HL-60/S4 treated with retinoic acid at 250 ng/mL for 4 days and 3 days (cell line): ENCODE data around the gene SYNGR3.

Source experiments
- in situ Hi-C: fragments of 300-500 bp; cut with MboI; formaldehyde crosslinking; loops from 2 replicates; pipeline ENCODE4 v1.7.0; 2022; ENCODE audit warnings: low sequenced_read_pairs

SYNGR3 gene

GRCh38 chr16:1976216-1976520, 13.6 kb upstream of the SYNGR3 start:
- in situ Hi-C loops, result no loop called here

- in situ Hi-C loops, result no loop called here
Measured at GRCh38 chr16:1976951-1977874, 12.6 kb upstream of the SYNGR3 start.

GRCh38 chr16:1977875-1978268, 11.9 kb upstream of the SYNGR3 start:
- in situ Hi-C loops, result no loop called here

GRCh38 chr16:1978476-1979120, 11.2 kb upstream of the SYNGR3 start:
- in situ Hi-C loops, result no loop called here

GRCh38 chr16:1979271-1980029, 10.3 kb upstream of the SYNGR3 start:
- in situ Hi-C loops, result no loop called here

GRCh38 chr16:1980030-1980769, 9.6 kb upstream of the SYNGR3 start:
- in situ Hi-C loops, result no loop called here

- in situ Hi-C loops, result no loop called here
Measured at GRCh38 chr16:1980770-1981087, 9.0 kb upstream of the SYNGR3 start.

GRCh38 chr16:1981398-1981836, 8.4 kb upstream of the SYNGR3 start, which contains the start of gene NOXO1:
Gene NOXO1 (minus strand): TSS chr16:1981469. CDS start chr16:1981179, 290 bp downstream.
- in situ Hi-C loops, result no loop called here

- in situ Hi-C loops, result no loop called here
Measured at GRCh38 chr16:1982013-1982433, 7.7 kb upstream of the SYNGR3 start.

- in situ Hi-C loops, result no loop called here
Measured at GRCh38 chr16:1982991-1983543, 6.7 kb upstream of the SYNGR3 start.

GRCh38 chr16:1983544-1984346, 6.0 kb upstream of the SYNGR3 start, which contains the start of gene GFER:
Gene GFER (plus strand): TSS chr16:1984193. CDS start chr16:1984219, 26 bp downstream.
- in situ Hi-C loops, result no loop called here

- in situ Hi-C loops, result no loop called here
Measured at GRCh38 chr16:1984347-1985225, 5.2 kb upstream of the SYNGR3 start.

- in situ Hi-C loops, result no loop called here
Measured at GRCh38 chr16:1985466-1986150, 4.2 kb upstream of the SYNGR3 start.

GRCh38 chr16:1987198-1987597, 2.6 kb upstream of the SYNGR3 start:
- in situ Hi-C loops, result no loop called here

- in situ Hi-C loops, result no loop called here
Measured at GRCh38 chr16:1990101-1990350, 256 bp downstream of the SYNGR3 start.

- in situ Hi-C loops, result no loop called here
Measured at GRCh38 chr16:1990351-1991134, 773 bp downstream of the SYNGR3 start.

GRCh38 chr16:1991135-1991551, 1.4 kb downstream of the SYNGR3 start:
- in situ Hi-C loops, result no loop called here

- in situ Hi-C loops, result no loop called here
Measured at GRCh38 chr16:1991588-1991947, 1.8 kb downstream of the SYNGR3 start.
